A549 (cell line): ENCODE data around the gene ADAMTS12. TPM values are rescaled to one million over a fixed set of nuclear protein-coding genes. Genes with fewer than 3 reads are reported as not detected.

ENCODE experiments used
- ATAC-seq, 2 experiments: fragments of 200-7000 bp in 1 of 2; fragments of >200 bp in 1 of 2; cut with Nextera tagmentation in 1 of 2; cut with Tn5 transposase in 1 of 2; 3 replicates each; pipeline versions ENCODE4 v1.8.0 to v1.9.1; 2018 to 2020; ENCODE audit warnings: mild to moderate bottlenecking in 1 of 2, moderate library complexity in 1 of 2
- CTCF ChIA-PET: fragments of 300-600 bp; sonication (Branson Sonifier 250); formaldehyde crosslinking; extraction: SDS; loops from one replicate; lab custom pipeline; 2021; ENCODE audit warnings: antibody characterized with exemption, inconsistent platforms; lab: Yijun Ruan, JAX
- POLR2A ChIA-PET: fragments of 350-600 bp; formaldehyde crosslinking; extraction: SDS; loops from one replicate; lab custom pipeline; 2021; ENCODE audit warnings: antibody characterized with exemption, inconsistent platforms; lab: Yijun Ruan, JAX
- DNase-seq, 2 experiments: peaks; one replicate each; pipeline versions ENCODE4 v3.0.0 to v3.0.0-alpha.2; 2011 to 2016; ENCODE audit warnings: low read depth in 1 of 2, low spot score in 1 of 2
- FAIRE-seq: peaks from 2 replicates; lab custom pipeline; 2011; peaks lifted over from hg19 to GRCh38; lab: Jason Lieb, UNC
- H3K27ac ChIP-seq, 2 experiments: fragments of >200 bp; sonication (Bioruptor Twin); formaldehyde crosslinking; 3 replicates each; pipeline ENCODE4 v1.5.1; 2016 to 2017
- H3K4me1 ChIP-seq: fragments of >200 bp; sonication (Bioruptor Twin); formaldehyde crosslinking; 3 replicates; pipeline ENCODE4 v1.6.1; 2016
- H3K4me2 ChIP-seq: fragments of >200 bp; sonication (Bioruptor Twin); formaldehyde crosslinking; 3 replicates; pipeline ENCODE4 v1.6.1; 2016
- H3K4me3 ChIP-seq: fragments of >200 bp; sonication (Bioruptor Twin); formaldehyde crosslinking; 3 replicates; pipeline ENCODE4 v1.5.1; 2016
- H3K9me3 ChIP-seq: fragments of >200 bp; sonication (Bioruptor Twin); formaldehyde crosslinking; 3 replicates; pipeline ENCODE4 v1.6.1; 2016
- CEBPB ChIP-seq, 2 experiments: fragments of >200 bp in 1 of 2; sonication (Bioruptor Twin) in 1 of 2; formaldehyde crosslinking in 1 of 2; IDR thresholded peaks; 2 replicates each; pipeline ENCODE4 v1.6.1; 2012 to 2016
- FOSL2 ChIP-seq, 2 experiments: fragments of 450-650 bp in 1 of 2; fragments of >200 bp in 1 of 2; sonication (Bioruptor Twin) in 1 of 2; formaldehyde crosslinking; IDR thresholded peaks; 2 replicates each; pipeline versions ENCODE4 v1.5.0 to v1.6.1; 2016 to 2020; ENCODE audit warnings: mild to moderate bottlenecking in 1 of 2, moderate library complexity in 1 of 2
- HES2 ChIP-seq: fragments of >200 bp; sonication (Bioruptor Twin); formaldehyde crosslinking; IDR thresholded peaks from 2 replicates; pipeline ENCODE4 v1.6.1; 2016
- HOXA7 ChIP-seq: fragments of 250-450 bp; sonication (Bioruptor Pico); IDR thresholded peaks from 2 replicates; pipeline ENCODE4 v1.5.0; 2020; ENCODE audit warnings: mild to moderate bottlenecking, moderate library complexity
- HOXB13 ChIP-seq: fragments of 250-450 bp; sonication (Bioruptor Pico); IDR thresholded peaks from 2 replicates; pipeline ENCODE4 v1.5.0; 2020; ENCODE audit warnings: low read depth, mild to moderate bottlenecking, moderate library complexity
- JUNB ChIP-seq: fragments of >200 bp; sonication (Bioruptor Twin); formaldehyde crosslinking; IDR thresholded peaks from 2 replicates; pipeline ENCODE4 v1.6.1; 2016
- KDM5A ChIP-seq: fragments of 200-600 bp; sonication (generic); IDR thresholded peaks from 2 replicates; pipeline ENCODE4 v1.6.1; 2016; ENCODE audit warnings: antibody characterized with exemption, mild to moderate bottlenecking
- MAFK ChIP-seq: fragments of 450-650 bp; IDR thresholded peaks from 2 replicates; pipeline ENCODE4 v1.6.1; 2014; ENCODE audit not compliant: partially characterized antibody
- NFE2L2 ChIP-seq: fragments of 150-350 bp; conservative IDR thresholded peaks from 2 replicates; pipeline ENCODE4 v1.6.1; 2014; ENCODE audit warnings: low read length
- NR3C1 ChIP-seq: fragments of >200 bp; sonication (Bioruptor Twin); formaldehyde crosslinking; IDR thresholded peaks from 3 replicates; pipeline ENCODE4 v1.6.1; 2017
- POLR2A ChIP-seq: IDR thresholded peaks from 2 replicates; pipeline ENCODE4 v1.6.1; 2012; ENCODE audit warnings: mild to moderate bottlenecking, low read length
- RARB ChIP-seq: fragments of 250-450 bp; sonication (Bioruptor Pico); IDR thresholded peaks from 2 replicates; pipeline ENCODE4 v1.8.0; 2021; ENCODE audit warnings: mild to moderate bottlenecking, moderate library complexity
- REST ChIP-seq: fragments of 200-600 bp; sonication (generic); IDR thresholded peaks from 2 replicates; pipeline ENCODE4 v1.6.1; 2016; ENCODE audit warnings: antibody characterized with exemption, mild to moderate bottlenecking, moderate library complexity
- SMC3 ChIP-seq: fragments of >200 bp; sonication (Bioruptor Twin); formaldehyde crosslinking; IDR thresholded peaks from 3 replicates; pipeline ENCODE4 v1.6.1; 2018; ENCODE audit warnings: inconsistent platforms
- SREBF2 ChIP-seq: fragments of 450-650 bp; IDR thresholded peaks from 2 replicates; pipeline ENCODE4 v1.6.1; 2014; ENCODE audit warnings: mild to moderate bottlenecking, moderate library complexity
- ZC3H11A ChIP-seq: fragments of 450-650 bp; IDR thresholded peaks from 2 replicates; pipeline ENCODE4 v1.6.1; 2014; ENCODE audit warnings: antibody characterized with exemption, mild to moderate bottlenecking
- ZNF302 ChIP-seq: fragments of 250-450 bp; sonication (Bioruptor Pico); IDR thresholded peaks from 2 replicates; pipeline ENCODE4 v1.9.0; 2021; ENCODE audit warnings: inconsistent platforms, mild to moderate bottlenecking, moderate library complexity
- ZSCAN20 ChIP-seq: fragments of 250-450 bp; sonication (Bioruptor Pico); IDR thresholded peaks from 2 replicates; pipeline ENCODE4 v1.8.0; 2022; ENCODE audit warnings: mild to moderate bottlenecking, moderate library complexity
- WGBS: methylation state at CpG from one replicate; pipeline ENCODE4 v1.1.6; 2017; ENCODE audit errors: missing lambda C conversion rate; 5-methylcytosine and 5-hydroxymethylcytosine counted together
- polyA plus RNA-seq, 4 experiments: library from polyadenylated mRNA; depleted of rRNA in 3 of 4; stranded (reverse); fragments of >200 nt; fragmentation: RNase III in 1 of 4; extraction: RNeasy Plus Mini Kit Qiagen cat#74134 plus additional on column Dnase treatment in 1 of 4; gene quantifications; 2 replicates in 3 of 4; 3 replicates in 1 of 4; pipeline ENCODE4 v1.2.3, GENCODE V29; 2011 to 2017
- TF ChIP-seq, protein P1 (sequence below): fragments of 450-650 bp; IDR thresholded peaks from 2 replicates; pipeline ENCODE4 v1.6.1; 2014; ENCODE audit warnings: antibody characterized with exemption

Gene ADAMTS12
- polyA plus RNA-seq, 2 of the 4 experiments (the other 2 are of a cell fraction) = 4.8 to 6.8 TPM

GRCh38 chr5:33816791-33817190 lies 75.0 kb downstream of the ADAMTS12 start:
- ChIA-PET POLR2A (no interaction called here), CTCF (interaction anchor here (0.7 kb wide), 1 partner anchor 180 kb away, joined by 4 read pairs; no protein-coding TSS in a partner anchor)
- no peaks in the 10 kb centered on the region for H3K4me1 ChIP-seq
- no peak for TF ChIP-seq POLR2A
- 35% methylated on average over 1 of the region's 1 CpG for WGBS
- no peak overlapping the region for H3K4me2 ChIP-seq
- H3K27ac ChIP-seq = no peak overlapping the region
- H3K9me3 ChIP-seq = peaks cover 4% of the 10 kb centered on the region; the same call in 1 of the 3 replicates
- H3K4me3 ChIP-seq = no peak overlapping the region
- DNase-seq (no peak), FAIRE-seq (no peak), ATAC-seq (no peak)

- ATAC-seq = no peak
- FAIRE-seq = no peak
- DNase-seq = no peak
- no peaks in the 10 kb centered on the region for H3K9me3 ChIP-seq
- H3K4me2 ChIP-seq = no peak overlapping the region
- ChIA-PET POLR2A (no interaction called here), CTCF (no interaction called here)
- H3K4me1 ChIP-seq = peaks cover 10% of the 10 kb centered on the region
- TF ChIP-seq JUNB (no peak), HES2 (no peak), HOXA7 (no peak), SMC3 (no peak), MAFK (no peak), ZC3H11A (no peak), CEBPB (IDR thresholded peaks at IDR 0.05) (no peak), REST (no peak), ZNF302 (CRISPR knock-in tag) (no peak)
- TF ChIP-seq, protein P1, sequence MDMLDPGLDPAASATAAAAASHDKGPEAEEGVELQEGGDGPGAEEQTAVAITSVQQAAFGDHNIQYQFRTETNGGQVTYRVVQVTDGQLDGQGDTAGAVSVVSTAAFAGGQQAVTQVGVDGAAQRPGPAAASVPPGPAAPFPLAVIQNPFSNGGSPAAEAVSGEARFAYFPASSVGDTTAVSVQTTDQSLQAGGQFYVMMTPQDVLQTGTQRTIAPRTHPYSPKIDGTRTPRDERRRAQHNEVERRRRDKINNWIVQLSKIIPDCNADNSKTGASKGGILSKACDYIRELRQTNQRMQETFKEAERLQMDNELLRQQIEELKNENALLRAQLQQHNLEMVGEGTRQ = no peak
- WGBS = 61% methylated on average over 4 of the region's 4 CpGs
- no peak overlapping the region for H3K27ac ChIP-seq
- no peak overlapping the region for H3K4me3 ChIP-seq
Measured at GRCh38 chr5:33812746-33813145, 79.0 kb downstream of the ADAMTS12 start.

GRCh38 chr5:33810491-33811120 lies 81.2 kb downstream of the ADAMTS12 start:
- no peak for FAIRE-seq
- H3K4me3 ChIP-seq = no peak overlapping the region

More at GRCh38 chr5:33810491-33811120, 81.2 kb downstream of the ADAMTS12 start:
- no peak for DNase-seq
- ChIA-PET POLR2A (no interaction called here), CTCF (no interaction called here)
- H3K4me1 ChIP-seq = peaks cover 23% of the 10 kb centered on the region
- H3K4me2 ChIP-seq = no peak overlapping the region
- ATAC-seq = no peak
- H3K9me3 ChIP-seq = no peaks in the 10 kb centered on the region
- TF ChIP-seq CEBPB (IDR thresholded peaks at IDR 0.05) (no peak), NR3C1 (no peak), SREBF2 (no peak), KDM5A (no peak), ZSCAN20 (CRISPR knock-in tag) (no peak), NFE2L2 (no peak), FOSL2 (IDR thresholded peaks at IDR 0.05) (no peak), FOSL2 (CRISPR knock-in tag; IDR thresholded peaks at IDR 0.05) (no peak), HOXB13 (CRISPR knock-in tag) (no peak), RARB (CRISPR knock-in tag) (no peak), JUNB (no peak)
- TF ChIP-seq, protein P1 = no peak
- TF ChIP-seq, all 56 proteins: peak for 0
- H3K27ac ChIP-seq = no peak overlapping the region
- 66% methylated on average over 3 of the region's 3 CpGs for WGBS
